Measurements from ENCODE around the gene DNAH6.
A peak's percentile ranks its signal among the peaks of the same experiment; 100 is the strongest.

The DNAH6 gene

DNA sequence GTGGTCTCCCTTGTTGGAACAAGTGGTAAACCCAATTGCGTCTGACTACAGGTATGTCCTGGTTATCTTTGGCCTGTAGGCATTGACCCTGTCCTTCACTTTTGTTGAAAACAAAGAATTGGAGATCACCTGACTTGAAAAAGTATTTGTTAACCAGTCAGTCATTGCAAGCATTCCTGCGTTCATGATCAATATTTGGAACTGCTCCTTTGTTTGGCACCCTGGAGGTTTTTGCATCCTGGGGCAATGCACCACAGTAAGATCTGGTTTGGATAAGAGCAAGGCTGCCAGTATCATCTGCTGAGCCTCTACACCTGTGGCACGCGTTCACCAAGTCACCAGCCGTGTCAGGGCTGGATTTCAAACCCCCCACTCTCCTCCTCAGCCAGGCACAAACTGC is 115.7 kb downstream of the DNAH6 start:
- no peak for DNase-seq

GRCh38 chr2:84636080-84636971 is 120.0 kb downstream of the DNAH6 start:
- DNase-seq = no peak

- DNase-seq = no peak
Measured at GRCh38 chr2:84639751-84640150, 123.5 kb downstream of the DNAH6 start.

GRCh38 chr2:84640411-84640810 is 124.1 kb downstream of the DNAH6 start:
- DNase-seq = no peak

DNA sequence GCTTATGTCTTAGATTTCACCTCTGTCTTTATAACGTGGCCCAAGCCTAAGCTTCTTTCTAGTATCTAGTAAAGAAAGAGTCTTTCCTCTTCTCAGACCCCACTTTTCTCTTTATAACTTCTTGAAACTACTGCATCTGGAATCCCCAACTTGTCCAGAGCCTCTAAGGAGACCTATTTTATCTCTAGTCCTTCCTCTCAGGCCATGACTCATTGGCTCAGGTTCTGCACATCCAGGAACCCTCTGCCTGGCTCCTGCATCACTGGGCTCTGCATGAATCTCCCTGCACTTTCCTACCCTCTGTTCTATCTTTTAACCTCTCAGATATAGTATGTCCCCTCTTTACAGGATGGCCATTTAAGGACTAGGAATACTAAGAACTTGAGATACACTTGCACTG is 124.7 kb downstream of the DNAH6 start:
- no peak for DNase-seq

- no peak for DNase-seq
Measured at GRCh38 chr2:84643991-84644390, 127.7 kb downstream of the DNAH6 start.

DNA sequence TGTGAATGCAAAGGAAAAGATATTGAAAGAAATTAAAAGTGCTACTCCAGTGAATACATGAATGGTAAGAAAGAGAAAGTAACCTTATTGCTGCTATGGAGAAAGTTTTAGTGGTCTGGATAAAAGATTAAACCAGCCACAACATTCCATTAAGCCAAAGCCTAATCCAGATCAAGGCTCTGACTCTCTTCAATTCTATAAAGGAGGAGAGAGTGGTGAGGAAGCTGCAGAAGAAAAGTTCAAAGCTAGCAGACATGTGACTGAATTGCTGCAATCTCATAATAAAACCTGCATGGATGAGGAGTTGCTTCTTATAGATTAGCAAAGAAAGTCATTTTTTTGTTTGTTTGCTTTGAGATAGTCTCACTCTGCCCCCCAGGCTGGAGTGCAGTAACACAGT is 130.2 kb downstream of the DNAH6 start:
- DNase-seq = no peak

DNA sequence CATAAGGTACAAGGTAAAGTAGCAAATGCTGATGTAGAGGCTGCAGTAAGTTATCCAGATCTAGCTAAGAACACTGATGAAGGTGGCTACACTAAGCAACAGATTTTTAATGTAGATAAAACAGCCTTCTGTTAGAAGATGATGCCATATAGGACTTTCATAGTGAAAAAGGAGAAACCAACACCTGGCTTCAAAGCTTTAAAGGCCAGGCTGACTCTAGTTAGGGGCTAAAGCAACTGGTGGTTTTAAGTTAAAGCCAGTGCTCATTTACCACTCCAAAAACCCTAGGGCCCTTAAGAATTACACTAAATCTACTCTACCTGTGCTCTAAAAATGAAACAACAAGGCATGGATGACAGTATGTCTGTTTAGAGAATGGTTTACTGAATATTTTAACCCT is 131.0 kb downstream of the DNAH6 start:
- DNase-seq = no peak

GRCh38 chr2:84649058-84649457 is 132.8 kb downstream of the DNAH6 start:
- no peak for DNase-seq

GRCh38 chr2:84649487-84650142 is 133.3 kb downstream of the DNAH6 start:
- no peak for DNase-seq

DNA sequence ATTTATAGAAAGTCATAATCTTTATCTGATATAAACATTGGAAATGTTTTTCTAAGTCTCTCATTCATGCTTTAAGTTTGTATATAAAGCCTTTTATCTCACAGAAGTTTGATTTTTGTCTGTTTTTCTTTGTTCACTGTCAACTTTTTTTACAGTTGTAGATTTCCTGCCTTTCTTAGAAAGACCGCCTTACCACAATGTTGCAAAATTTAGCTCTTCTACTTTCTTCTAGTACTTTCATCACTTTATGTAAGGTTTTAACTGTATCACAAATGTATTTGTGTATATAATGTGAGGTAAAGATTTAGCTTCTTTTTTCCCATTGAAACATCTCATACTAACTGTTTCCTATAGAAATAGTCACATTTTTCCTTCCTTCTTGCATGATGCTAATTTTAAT is 136.1 kb downstream of the DNAH6 start:
- DNase-seq = no peak

GRCh38 chr2:84653302-84653701 is 137.0 kb downstream of the DNAH6 start:
- no peak for DNase-seq

DNA sequence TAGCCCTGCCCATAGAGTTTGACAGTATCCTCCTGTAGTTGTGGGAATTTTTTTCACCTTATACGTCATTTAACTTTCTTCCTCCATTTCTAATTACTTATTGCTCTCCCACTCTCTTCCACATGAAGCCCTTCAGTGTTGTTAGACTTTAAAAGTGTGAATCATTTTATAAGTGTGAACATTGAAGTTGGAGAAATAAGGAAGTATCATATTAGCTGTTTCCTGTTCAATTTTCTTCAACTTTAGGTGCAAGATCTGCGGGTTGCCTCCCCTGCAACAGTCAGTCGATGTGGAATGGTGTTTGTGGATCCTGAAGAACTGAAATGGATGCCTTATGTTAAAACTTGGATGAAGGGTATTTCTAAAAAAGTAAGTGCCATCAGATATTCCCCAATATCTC is 138.1 kb downstream of the DNAH6 start:
- no peak for DNase-seq

DNA sequence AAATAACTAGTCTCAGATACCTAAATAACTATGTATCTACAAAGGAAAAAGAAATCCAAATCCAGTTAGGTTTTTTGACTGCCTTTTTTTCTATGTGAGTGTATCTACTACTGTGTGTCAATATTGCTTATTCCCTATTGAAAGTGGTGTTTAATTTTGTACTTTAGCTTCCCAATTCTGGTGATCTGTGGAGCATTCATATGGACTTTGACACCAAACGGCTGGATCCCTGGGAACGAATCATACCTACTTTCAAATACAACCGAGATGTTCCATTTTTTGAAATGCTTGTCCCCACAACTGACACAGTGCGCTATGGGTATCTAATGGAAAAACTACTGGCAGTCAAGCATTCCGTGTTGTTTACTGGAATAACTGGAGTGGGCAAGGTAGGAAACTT is 152.8 kb downstream of the DNAH6 start:
- no peak for DNase-seq

DNA sequence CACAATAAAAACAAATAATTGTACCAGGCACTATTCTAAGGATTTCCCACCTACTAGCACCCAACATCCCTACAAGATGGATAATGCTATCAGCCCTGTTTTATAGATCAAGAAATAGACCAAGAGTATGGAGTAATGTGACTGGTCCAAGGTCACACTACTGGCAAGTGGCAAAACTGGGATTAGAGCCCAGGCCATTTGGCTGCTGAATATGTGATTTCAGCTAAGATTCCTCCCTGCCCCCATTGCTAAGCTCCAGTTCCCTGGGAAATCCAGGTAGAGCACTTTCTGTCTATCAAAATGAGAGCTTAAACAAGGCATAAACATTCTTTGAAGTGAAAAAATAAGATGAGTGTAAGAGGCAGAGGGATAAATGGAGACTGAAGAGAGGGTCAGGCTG is 157.8 kb downstream of the DNAH6 start:
- no peak for DNase-seq

GRCh38 chr2:84674586-84674985 is 158.3 kb downstream of the DNAH6 start:
- DNase-seq = no peak

- DNase-seq = no peak
Measured at GRCh38 chr2:84676295-84676694, 160.0 kb downstream of the DNAH6 start.

DNA sequence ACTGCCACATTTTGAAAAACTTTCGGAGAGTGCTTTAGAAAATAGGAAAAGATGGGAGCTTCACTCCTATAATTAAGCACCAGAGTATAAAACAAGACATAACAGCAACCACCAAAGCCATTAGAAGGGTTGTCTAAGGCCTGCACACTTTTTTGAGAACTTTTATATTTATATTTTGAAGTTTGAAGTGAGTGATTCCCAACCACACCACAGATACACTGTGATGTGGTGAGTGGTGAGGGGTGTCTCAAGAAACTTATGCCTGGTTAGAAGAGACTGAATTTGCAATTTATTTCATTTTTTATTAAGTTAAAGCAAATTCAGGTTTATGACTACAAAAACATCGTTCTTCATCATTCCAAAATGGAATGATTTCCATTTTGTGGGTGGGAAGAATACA is 161.9 kb downstream of the DNAH6 start:
- no peak for DNase-seq

GRCh38 chr2:84686783-84687476 is 170.6 kb downstream of the DNAH6 start:
- peak; percentile 0 for DNase-seq

DNA sequence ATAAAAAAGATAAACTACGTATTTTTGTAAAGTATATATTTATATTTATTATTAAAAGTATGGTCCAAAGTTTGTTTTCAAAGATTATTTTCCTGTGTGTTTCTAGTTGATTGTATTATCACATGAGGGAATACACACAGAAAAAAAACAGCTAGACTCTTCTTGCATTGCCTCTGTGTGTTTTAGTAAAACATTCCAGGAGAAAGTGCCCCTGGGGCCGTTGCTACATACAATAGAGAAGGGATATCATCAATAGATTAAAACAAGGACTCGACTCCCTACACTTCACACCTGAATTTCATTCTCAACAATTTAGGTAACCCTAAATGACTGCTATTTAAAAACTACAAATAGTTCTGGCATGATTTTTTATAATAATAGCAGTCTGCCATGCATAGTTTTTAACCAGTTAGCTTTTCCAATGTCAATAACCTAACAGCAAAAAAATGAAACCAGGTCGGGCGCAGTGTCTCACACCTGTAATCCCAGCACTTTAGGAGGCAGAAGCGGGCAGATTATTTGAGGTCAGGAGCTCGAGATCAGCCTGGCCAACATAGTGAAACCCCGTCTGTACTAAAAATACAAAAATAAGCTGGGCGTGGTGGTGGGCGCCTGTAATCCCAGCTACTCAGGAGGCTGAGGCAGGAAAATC is 171.3 kb downstream of the DNAH6 start:
- DNase-seq = no peak

GRCh38 chr2:84690225-84690624 is 173.9 kb downstream of the DNAH6 start:
- DNase-seq = no peak

DNA sequence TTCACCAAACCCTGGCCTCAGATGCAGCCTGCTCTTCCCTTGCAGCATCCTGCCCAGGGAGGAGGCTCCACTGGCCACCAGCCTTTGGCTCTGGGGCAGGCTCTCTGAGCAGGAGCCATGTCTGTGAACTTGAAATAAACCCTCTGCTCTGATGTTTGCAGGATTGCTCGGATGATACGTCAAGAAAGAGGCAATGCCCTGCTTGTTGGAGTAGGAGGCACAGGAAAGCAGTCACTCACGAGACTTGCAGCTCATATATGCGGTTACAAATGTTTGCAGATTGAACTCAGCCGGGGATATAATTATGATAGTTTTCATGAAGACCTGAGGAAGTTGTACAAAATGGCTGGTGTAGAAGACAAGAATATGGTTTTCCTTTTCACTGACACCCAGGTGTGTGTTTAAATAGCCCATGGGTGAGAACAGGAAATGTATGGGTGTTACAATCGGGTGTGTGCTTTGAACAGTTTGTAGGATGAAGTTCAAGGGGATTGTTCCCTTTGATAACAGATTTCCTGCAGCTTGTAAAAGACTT is 177.9 kb downstream of the DNAH6 start:
- no peak for DNase-seq

DNA sequence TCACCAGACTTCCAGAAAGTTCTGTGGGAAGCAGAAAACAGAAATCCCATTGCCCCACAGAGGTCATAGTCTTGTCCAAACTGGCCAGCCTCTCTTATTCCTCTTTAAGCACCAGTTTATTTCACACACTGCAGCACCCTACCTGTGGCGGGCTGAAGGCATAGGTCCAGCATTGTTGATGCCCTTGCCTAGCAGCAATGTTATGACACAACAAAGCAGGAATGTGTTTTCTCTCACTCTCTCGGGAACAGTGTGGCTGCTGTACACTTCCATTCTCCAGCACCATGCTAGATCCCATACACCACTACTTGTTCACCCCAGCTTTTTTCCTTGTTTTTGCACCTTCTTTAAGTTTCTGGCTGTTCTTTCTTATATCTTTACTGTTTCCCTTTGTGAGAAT is 181.6 kb downstream of the DNAH6 start:
- DNase-seq = no peak

Data from NCI-H69 (cell line).